H9 (cell line): ENCODE data around the gene TBCC. TPM values are rescaled to one million over a fixed set of nuclear protein-coding genes. Genes with fewer than 3 reads are reported as not detected.

ENCODE experiments used
- DNase-seq: peaks from one replicate; pipeline ENCODE4 v3.0.0-alpha.2; 2017
- H2AFZ ChIP-seq: one replicate; pipeline ENCODE4 v1.6.1; 2013; ENCODE audit warnings: mild to moderate bottlenecking, low read length, control low read depth, moderate library complexity
- H2AK5ac ChIP-seq: 2 replicates; pipeline ENCODE4 v1.6.1; 2013; ENCODE audit warnings: low read length, control low read depth, mixed read lengths; ENCODE audit not compliant: insufficient read length
- H2BK120ac ChIP-seq: one replicate; pipeline ENCODE4 v1.6.1; 2013; ENCODE audit warnings: low read depth, mild to moderate bottlenecking, low read length, control low read depth, inconsistent platforms; ENCODE audit not compliant: poor library complexity, severe bottlenecking
- H2BK12ac ChIP-seq: 2 replicates; pipeline ENCODE4 v1.6.1; 2013; ENCODE audit warnings: low read length, control low read depth, mixed read lengths, low read depth; ENCODE audit not compliant: insufficient read length
- H2BK15ac ChIP-seq: 2 replicates; pipeline ENCODE4 v1.6.1; 2013; ENCODE audit warnings: low read depth, low read length, control low read depth
- H2BK20ac ChIP-seq: one replicate; pipeline ENCODE4 v1.6.1; 2013; ENCODE audit warnings: low read depth, mild to moderate bottlenecking, low read length, control low read depth, inconsistent platforms; ENCODE audit not compliant: poor library complexity, severe bottlenecking
- H2BK5ac ChIP-seq: 2 replicates; pipeline ENCODE4 v1.6.1; 2013; ENCODE audit warnings: low read length, control low read depth, mixed read lengths; ENCODE audit not compliant: insufficient read length
- H3K14ac ChIP-seq: 2 replicates; pipeline ENCODE4 v1.6.1; 2013; ENCODE audit warnings: low read length, control low read depth; ENCODE audit not compliant: insufficient read depth
- H3K18ac ChIP-seq: 2 replicates; pipeline ENCODE4 v1.6.1; 2013; ENCODE audit warnings: low read depth, mild to moderate bottlenecking, mixed read lengths, low read length, control low read depth; ENCODE audit not compliant: insufficient read length
- H3K23ac ChIP-seq: 2 replicates; pipeline ENCODE4 v1.6.1; 2013; ENCODE audit warnings: low read length, control low read depth, mixed read lengths, low read depth; ENCODE audit not compliant: insufficient read length
- H3K23me2 ChIP-seq: 2 replicates; pipeline ENCODE4 v1.6.1; 2013; ENCODE audit warnings: low read depth, mild to moderate bottlenecking, mixed read lengths, low read length, control low read depth; ENCODE audit not compliant: insufficient read length, poor library complexity, severe bottlenecking
- H3K27ac ChIP-seq: 2 replicates; pipeline ENCODE4 v1.5.1; 2013; ENCODE audit warnings: low read length, control low read depth, mixed read lengths, low read depth; ENCODE audit not compliant: insufficient read length
- H3K27me3 ChIP-seq: 2 replicates; pipeline ENCODE4 v1.6.1; 2013; ENCODE audit warnings: low read length, control low read depth, inconsistent platforms; ENCODE audit not compliant: insufficient read depth
- H3K4ac ChIP-seq: 2 replicates; pipeline ENCODE4 v1.6.1; 2013; ENCODE audit warnings: low read depth, mild to moderate bottlenecking, control low read depth, inconsistent platforms, low read length, moderate library complexity
- H3K4me1 ChIP-seq: 2 replicates; pipeline ENCODE4 v1.6.1; 2013; ENCODE audit warnings: low read length, control low read depth, inconsistent platforms; ENCODE audit not compliant: insufficient read depth
- H3K4me2 ChIP-seq: 2 replicates; pipeline ENCODE4 v1.6.1; 2013; ENCODE audit warnings: low read length, control low read depth, mixed read lengths; ENCODE audit not compliant: insufficient read length, insufficient read depth
- H3K56ac ChIP-seq: 2 replicates; pipeline ENCODE4 v1.6.1; 2013; ENCODE audit warnings: low read depth, mild to moderate bottlenecking, mixed read lengths, low read length, control low read depth; ENCODE audit not compliant: insufficient read length
- H3K79me1 ChIP-seq: 2 replicates; pipeline ENCODE4 v1.6.1; 2013; ENCODE audit warnings: low read depth, mild to moderate bottlenecking, moderate library complexity, low read length, control low read depth, inconsistent platforms; ENCODE audit not compliant: insufficient read depth, poor library complexity, severe bottlenecking
- H3K79me2 ChIP-seq: 2 replicates; pipeline ENCODE4 v1.6.1; 2013; ENCODE audit warnings: low read length, control low read depth, inconsistent platforms; ENCODE audit not compliant: insufficient read depth
- H3K9ac ChIP-seq: 2 replicates; pipeline ENCODE4 v1.6.1; 2013; ENCODE audit warnings: low read length, control low read depth, mixed read lengths; ENCODE audit not compliant: insufficient read length; ENCODE audit errors: extremely low read depth
- H3K9me3 ChIP-seq: one replicate; pipeline ENCODE4 v1.6.1; 2013; ENCODE audit warnings: low read depth, low read length, inconsistent platforms; ENCODE audit not compliant: control insufficient read depth
- H3T11ph ChIP-seq: one replicate; pipeline ENCODE4 v1.6.1; 2013; ENCODE audit warnings: mild to moderate bottlenecking, low read length, control low read depth, inconsistent platforms
- H4K20me1 ChIP-seq: one replicate; pipeline ENCODE4 v1.6.1; 2013; ENCODE audit not compliant: control insufficient read depth, insufficient read length, insufficient read depth
- H4K5ac ChIP-seq: 2 replicates; pipeline ENCODE4 v1.6.1; 2013; ENCODE audit warnings: low read depth, mild to moderate bottlenecking, mixed read lengths, low read length, control low read depth; ENCODE audit not compliant: insufficient read length
- H4K8ac ChIP-seq: replicated peaks from 2 replicates; pipeline ENCODE4 v1.6.1; 2013; ENCODE audit warnings: low read length, control low read depth, mixed read lengths, low read depth; ENCODE audit not compliant: insufficient read length
- H4K91ac ChIP-seq: 2 replicates; pipeline ENCODE4 v1.6.1; 2013; ENCODE audit warnings: low read depth, mild to moderate bottlenecking, moderate library complexity, mixed read lengths, low read length, control low read depth; ENCODE audit not compliant: insufficient read length
- H3K27ac Mint-ChIP-seq, 3 experiments: 2 replicates in 2 of 3; 3 replicates in 1 of 3; pipeline ENCODE4 v1.8.0; 2020 to 2021; ENCODE audit warnings: mixed read lengths in 3 of 3, mild to moderate bottlenecking in 1 of 3, moderate library complexity in 1 of 3
- H3K27me3 Mint-ChIP-seq: 2 replicates; pipeline ENCODE4 v1.8.0; 2021; ENCODE audit warnings: low read depth, mild to moderate bottlenecking, moderate library complexity, mixed read lengths
- H3K36me3 Mint-ChIP-seq, 3 experiments: 2 replicates in 2 of 3; 3 replicates in 1 of 3; pipeline ENCODE4 v1.8.0; 2020 to 2021; ENCODE audit warnings: low read depth in 3 of 3, mixed read lengths in 3 of 3; ENCODE audit not compliant: insufficient read depth in 1 of 3
- H3K4me1 Mint-ChIP-seq, 2 experiments: 2 replicates each; pipeline ENCODE4 v1.8.0; 2020; ENCODE audit warnings: mixed read lengths in 2 of 2
- H3K4me3 Mint-ChIP-seq, 2 experiments: 2 replicates in 1 of 2; 3 replicates in 1 of 2; pipeline ENCODE4 v1.8.0; 2020 to 2021; ENCODE audit warnings: mild to moderate bottlenecking in 2 of 2, mixed read lengths in 2 of 2, moderate library complexity in 1 of 2
- H3K9me3 Mint-ChIP-seq, 2 experiments: 2 replicates in 1 of 2; 3 replicates in 1 of 2; pipeline ENCODE4 v1.8.0; 2020; ENCODE audit warnings: mild to moderate bottlenecking in 2 of 2, mixed read lengths in 2 of 2, moderate library complexity in 1 of 2
- CTCF ChIP-seq: fragments of 200-600 bp; sonication (generic); conservative IDR thresholded peaks from 3 replicates; pipeline ENCODE4 v1.8.0; 2021; ENCODE audit warnings: antibody characterized with exemption, mild to moderate bottlenecking
- WGBS: extraction: QIAGEN DNeasy Blood & Tissue Kit; methylation state at CpG from one replicate; pipeline ENCODE4 v1.1.7; 2013; ENCODE audit warnings: missing lambda C conversion rate, low lambda C conversion rate, mixed read lengths; ENCODE audit not compliant: insufficient read length; ENCODE audit errors: extremely low coverage; 5-methylcytosine and 5-hydroxymethylcytosine counted together
- total RNA-seq: library from RNA; stranded (reverse); gene quantifications from 2 replicates; pipeline ENCODE4 v1.2.1, GENCODE V29; 2021

Gene TBCC
- total RNA-seq, 1 experiment from 2014 or later, result 25.6 TPM

- DNase-seq, result peak; percentile 60
- Histone ChIP-seq H3K4me2 (no peak overlapping the region), H3K27me3 (no peaks in the 10 kb centered on the region), H2BK15ac (no peak overlapping the region), H3K14ac (no peak overlapping the region), H2BK20ac (no peak overlapping the region), H2AFZ (no peak overlapping the region), H2BK12ac (no peak overlapping the region), H3K56ac (no peak overlapping the region), H3K9me3 (no peaks in the 10 kb centered on the region), H4K5ac (no peak overlapping the region), H4K20me1 (no peaks in the 10 kb centered on the region), H4K91ac (no peak overlapping the region), H3K79me2 (peaks cover 3% of the 10 kb centered on the region; the same call in 1 of the 2 replicates), H3K27ac (no peak overlapping the region), H2BK120ac (no peak overlapping the region), H3K9ac (no peak overlapping the region), H3K4ac (no peak overlapping the region), H3K23ac (no peak overlapping the region), H3K79me1 (peaks cover 3% of the 10 kb centered on the region), H4K8ac (no peak overlapping the region), H3K23me2 (no peaks in the 10 kb centered on the region), H3K18ac (no peak overlapping the region), H3T11ph (no peak overlapping the region), H3K4me1 (peaks cover 3% of the 10 kb centered on the region; the same call in 1 of the 2 replicates), H2AK5ac (no peak overlapping the region), H2BK5ac (no peak overlapping the region)
- no CpG with 5 or more reads among the region's 5 CpGs for WGBS
- Mint-ChIP-seq H3K27ac (peak overlapping the region; percentile 29 to 87 (median 60); a peak in 6 of 7 replicates), H3K4me1 (peaks cover 24 to 27% of the 10 kb centered on the region in 2 experiments), H3K27me3 (no peaks in the 10 kb centered on the region), H3K9me3 (no peaks in the 10 kb centered on the region), H3K36me3 (peaks cover 0 to 7% (median 0%) of the 10 kb centered on the region in 3 experiments; a peak in 2 of 7 replicates), H3K4me3 (peak overlapping the region in 1 of 2 experiments; percentile 1; a peak in 1 of 5 replicates)
- peak; percentile 19; the same call in 2 of the 3 replicates for TF ChIP-seq CTCF
Observed at GRCh38 chr6:42790549-42791181, 44.8 kb upstream of the TBCC start.
